CD14-positive monocyte (primary cell): ENCODE measurements around the gene NXPH4. TPM values are rescaled to one million over a fixed set of nuclear protein-coding genes. Genes with fewer than 3 reads are reported as not detected.
A peak's percentile ranks its signal among the peaks of the same experiment; 100 is the strongest.

ENCODE experiments used
- DNase-seq, 3 donors: peaks; one replicate each; pipeline ENCODE4 v3.0.0-alpha.2; 2011 to 2022
- H2AFZ ChIP-seq: 2 replicates; pipeline ENCODE4 v1.6.0; 2012; ENCODE audit warnings: mild to moderate bottlenecking, low read depth, low read length, inconsistent platforms; ENCODE audit not compliant: insufficient read depth, poor library complexity, severe bottlenecking
- H3K27ac ChIP-seq, 2 donors: 1 replicate in 1 of 2; 2 replicates in 1 of 2; pipeline ENCODE4 v1.5.1; 2012 to 2013; ENCODE audit warnings: low read length in 2 of 2, control low read depth in 1 of 2, inconsistent platforms in 1 of 2, low read depth in 1 of 2, mild to moderate bottlenecking in 1 of 2
- H3K27me3 ChIP-seq, 2 donors: one replicate each; pipeline versions ENCODE4 v1.6.0 to v1.6.1; 2011 to 2013; ENCODE audit warnings: low read length in 2 of 2; ENCODE audit not compliant: control insufficient read depth in 2 of 2, insufficient read depth in 2 of 2
- H3K36me3 ChIP-seq, 2 donors: replicated peaks in 1 of 2; 1 replicate in 1 of 2; 2 replicates in 1 of 2; pipeline versions ENCODE4 v1.5.1 to v1.6.1; 2012 to 2013; ENCODE audit warnings: low read length in 2 of 2, control low read depth in 1 of 2, inconsistent platforms in 1 of 2, mild to moderate bottlenecking in 1 of 2; ENCODE audit not compliant: insufficient read depth in 2 of 2, control insufficient read depth in 1 of 2
- H3K4me1 ChIP-seq, 2 donors: 1 replicate in 1 of 2; 2 replicates in 1 of 2; pipeline versions ENCODE4 v1.5.1 to v1.6.1; 2012 to 2013; ENCODE audit warnings: low read length in 2 of 2, control low read depth in 1 of 2, inconsistent platforms in 1 of 2, mild to moderate bottlenecking in 1 of 2, moderate library complexity in 1 of 2; ENCODE audit not compliant: insufficient read depth in 2 of 2, control insufficient read depth in 1 of 2
- H3K4me2 ChIP-seq: replicated peaks from 2 replicates; pipeline ENCODE3; 2012; ENCODE audit warnings: low read length, moderate library complexity, mild to moderate bottlenecking; ENCODE audit not compliant: poor library complexity, severe bottlenecking; ENCODE audit errors: extremely low read depth
- H3K4me3 ChIP-seq, 3 experiments: fragments of 200-600 bp in 1 of 3; sonication (generic) in 1 of 3; replicated peaks in 1 of 3; 1 replicate in 2 of 3; 2 replicates in 1 of 3; pipeline ENCODE4 v1.5.1; 2011 to 2013; ENCODE audit warnings: low read length in 3 of 3, mild to moderate bottlenecking in 3 of 3, control low read depth in 2 of 3, low read depth in 2 of 3, inconsistent platforms in 1 of 3, moderate library complexity in 1 of 3
- H3K79me2 ChIP-seq: 2 replicates; pipeline ENCODE4 v1.6.0; 2012; ENCODE audit warnings: mild to moderate bottlenecking, control low read depth, inconsistent platforms, low read length, moderate library complexity; ENCODE audit not compliant: insufficient read depth
- H3K9ac ChIP-seq: 2 replicates; pipeline ENCODE4 v1.6.0; 2017; ENCODE audit warnings: low read length, mild to moderate bottlenecking; ENCODE audit not compliant: insufficient read depth, poor library complexity, severe bottlenecking
- H3K9me3 ChIP-seq, 2 donors: replicated peaks in 1 of 2; 1 replicate in 1 of 2; 2 replicates in 1 of 2; pipeline versions ENCODE4 v1.5.1 to v1.6.1; 2012 to 2013; ENCODE audit warnings: low read length in 2 of 2, control low read depth in 1 of 2; ENCODE audit not compliant: control insufficient read depth in 1 of 2, insufficient read depth in 1 of 2
- H4K20me1 ChIP-seq: 2 replicates; pipeline ENCODE4 v1.6.0; 2012; ENCODE audit warnings: mild to moderate bottlenecking, low read length, control low read depth, moderate library complexity; ENCODE audit not compliant: insufficient read depth
- H3K27ac Mint-ChIP-seq, 7 donors: one replicate each; pipeline ENCODE4 v1.8.0; 2020; ENCODE audit warnings: mild to moderate bottlenecking in 7 of 7, mixed read lengths in 7 of 7, moderate library complexity in 6 of 7, inconsistent platforms in 2 of 7
- H3K27me3 Mint-ChIP-seq, 3 donors: one replicate each; pipeline ENCODE4 v1.8.0; 2021 to 2022; ENCODE audit warnings: low read depth in 3 of 3, mild to moderate bottlenecking in 3 of 3, mixed read lengths in 3 of 3, moderate library complexity in 3 of 3, inconsistent platforms in 1 of 3
- H3K36me3 Mint-ChIP-seq, 2 donors: one replicate each; pipeline ENCODE4 v1.8.0; 2020; ENCODE audit warnings: mixed read lengths in 2 of 2, inconsistent platforms in 1 of 2, mild to moderate bottlenecking in 1 of 2
- H3K4me1 Mint-ChIP-seq: one replicate; pipeline ENCODE4 v1.8.0; 2020; ENCODE audit warnings: mild to moderate bottlenecking, mixed read lengths
- H3K4me3 Mint-ChIP-seq, 2 donors: one replicate each; pipeline ENCODE4 v1.8.0; 2020; ENCODE audit warnings: mild to moderate bottlenecking in 2 of 2, mixed read lengths in 2 of 2, moderate library complexity in 1 of 2
- H3K9me3 Mint-ChIP-seq, 7 donors: one replicate each; pipeline ENCODE4 v1.8.0; 2020 to 2022; ENCODE audit warnings: mixed read lengths in 7 of 7, mild to moderate bottlenecking in 6 of 7, moderate library complexity in 6 of 7, inconsistent platforms in 2 of 7
- CTCF ChIP-seq: fragments of 200-600 bp; IDR thresholded peaks from one replicate; pipeline ENCODE4 v1.8.0; 2022; ENCODE audit warnings: antibody characterized with exemption, mild to moderate bottlenecking
- WGBS: methylation state at CpG from one replicate; pipeline ENCODE4 v1.1.5; 2013; ENCODE audit warnings: missing lambda C conversion rate; ENCODE audit not compliant: insufficient coverage; 5-methylcytosine and 5-hydroxymethylcytosine counted together
- intact Hi-C, 2 donors: fragments of 100-400 bp; cut with micrococcal nuclease; formaldehyde crosslinking; loops; one replicate each; pipeline versions ENCODE4 v1.15.0 to v1.15.1; 2023
- polyA plus RNA-seq, 3 donors: library from polyadenylated mRNA; depleted of rRNA in 1 of 3; unstranded in 2 of 3; stranded (reverse) in 1 of 3; fragments of 300-500 nt in 2 of 3; fragments of >200 nt in 1 of 3; fragmentation: Illumina TruSeq in 2 of 3; gene quantifications; 1 replicate in 2 of 3; 2 replicates in 1 of 3; pipeline ENCODE4 v1.2.3, GENCODE V29; 2012 to 2021

NXPH4 gene
- polyA plus RNA-seq, 3 donors = not detected

- H3K27me3 Mint-ChIP-seq = peaks cover 93 to 100% (median 97%) of the 10 kb centered on the region in 3 donors
- intact Hi-C loops = no loop called here
- H3K36me3 ChIP-seq = no peaks in the 10 kb centered on the region
- no peak overlapping the region for H3K9ac ChIP-seq
- H3K9me3 Mint-ChIP-seq = peaks cover 0 to 38% (median 13%) of the 10 kb centered on the region in 7 donors
- H3K4me2 ChIP-seq = no peak overlapping the region
- no peaks in the 10 kb centered on the region for H3K79me2 ChIP-seq
- no peak overlapping the region for H3K4me3 ChIP-seq
- H2AFZ ChIP-seq = no peak overlapping the region
- H3K27me3 ChIP-seq = peaks cover 90 to 98% of the 10 kb centered on the region in 2 donors
- H3K4me1 Mint-ChIP-seq = peaks cover 41% of the 10 kb centered on the region
- no peak overlapping the region for H3K27ac ChIP-seq
- H3K4me1 ChIP-seq = peaks cover 19 to 29% of the 10 kb centered on the region in 2 donors
- peaks cover 0 to 54% of the 10 kb centered on the region in 2 donors for H3K9me3 ChIP-seq
- DNase-seq = no peak
- H3K4me3 Mint-ChIP-seq = peak overlapping the region in 1 of 2 donors; percentile 88
- peaks cover 6 to 33% of the 10 kb centered on the region in 2 donors for H3K36me3 Mint-ChIP-seq
- no peak for TF ChIP-seq CTCF
- no peak overlapping the region for H3K27ac Mint-ChIP-seq
- 13% methylated on average over 10 of the region's 13 CpGs for WGBS
- peaks cover 4% of the 10 kb centered on the region for H4K20me1 ChIP-seq
These were observed 5.9 kb downstream of the NXPH4 start for GRCh38 chr12:57222286-57223190.

DNA sequence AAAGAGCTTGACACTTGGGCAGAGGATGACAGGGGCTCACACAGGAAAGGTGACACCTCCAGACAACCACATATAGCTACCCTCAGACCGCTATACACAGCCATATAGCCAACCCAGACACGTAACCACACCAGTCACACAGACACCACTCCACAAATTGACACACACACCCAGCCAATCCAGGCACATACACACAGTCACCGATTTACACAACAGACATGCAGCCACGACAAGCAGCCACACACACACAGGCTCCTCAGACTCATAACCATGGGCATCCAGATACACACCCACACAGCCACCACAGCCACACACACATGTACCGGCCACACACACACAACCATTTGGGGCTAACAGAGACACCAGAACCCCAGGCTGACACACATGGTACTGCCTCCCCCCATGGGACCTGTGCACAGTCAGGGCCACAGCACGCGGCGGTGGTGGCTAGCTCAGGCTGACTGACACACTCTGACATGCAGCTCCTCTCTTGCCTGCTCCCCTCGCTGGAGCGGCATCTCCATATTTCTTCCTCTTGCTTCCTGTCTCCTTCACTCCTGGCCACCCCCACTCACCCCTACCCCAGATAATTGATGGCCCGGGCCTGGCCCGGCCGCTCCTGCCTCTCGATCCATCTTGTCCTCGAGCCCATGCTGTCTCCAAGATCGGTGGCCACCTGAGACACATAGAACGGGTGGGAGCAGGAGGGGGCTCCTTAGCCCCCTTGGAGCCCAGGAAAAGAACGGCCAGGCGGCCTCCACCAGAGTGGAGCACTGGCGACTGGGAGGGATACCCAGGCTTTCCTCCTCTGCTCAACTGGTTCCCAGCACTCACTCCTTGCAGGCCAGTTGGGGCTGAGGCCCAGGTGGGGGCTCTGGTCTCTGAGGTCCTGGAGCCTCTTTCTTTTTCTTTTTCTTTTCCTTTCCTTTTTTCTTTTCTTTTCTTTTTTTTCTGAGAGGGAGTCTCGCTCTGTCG is 6.9 kb downstream of the NXPH4 start:
- no peak overlapping the region for H3K27ac Mint-ChIP-seq
- Histone ChIP-seq H3K4me1 (peaks cover 19 to 28% of the 10 kb centered on the region in 2 donors), H3K4me2 (no peak overlapping the region), H3K36me3 (no peaks in the 10 kb centered on the region), H3K27ac (no peak overlapping the region), H2AFZ (no peak overlapping the region), H3K9me3 (peaks cover 0 to 49% of the 10 kb centered on the region in 2 donors), H3K27me3 (peaks cover 84 to 93% of the 10 kb centered on the region in 2 donors), H3K9ac (no peak overlapping the region), H4K20me1 (peaks cover 4% of the 10 kb centered on the region), H3K4me3 (no peak overlapping the region), H3K79me2 (no peaks in the 10 kb centered on the region)
- intact Hi-C loops = loop anchor here in 1 of 2 donors (2.0 kb wide), 1 partner anchor 15 kb away; no protein-coding TSS in a partner anchor
- no peak for DNase-seq
- peaks cover 88 to 99% (median 97%) of the 10 kb centered on the region in 3 donors for H3K27me3 Mint-ChIP-seq
- no peak for TF ChIP-seq CTCF
- H3K4me3 Mint-ChIP-seq = peak overlapping the region in 1 of 2 donors; percentile 88
- 23% methylated on average over 20 of the region's 22 CpGs for WGBS
- H3K9me3 Mint-ChIP-seq = peaks cover 0 to 40% (median 13%) of the 10 kb centered on the region in 7 donors
- peaks cover 39% of the 10 kb centered on the region for H3K4me1 Mint-ChIP-seq
- H3K36me3 Mint-ChIP-seq = peaks cover 6 to 32% of the 10 kb centered on the region in 2 donors
